NCI-H2196 (cell line): Measurements from ENCODE around the gene EPC2.

Experiments used
- DNase-seq: peaks from one replicate; lab custom pipeline; 2025; ENCODE audit not compliant: unreplicated experiment; lab: John Stamatoyannopoulos, UW

EPC2 gene

DNA sequence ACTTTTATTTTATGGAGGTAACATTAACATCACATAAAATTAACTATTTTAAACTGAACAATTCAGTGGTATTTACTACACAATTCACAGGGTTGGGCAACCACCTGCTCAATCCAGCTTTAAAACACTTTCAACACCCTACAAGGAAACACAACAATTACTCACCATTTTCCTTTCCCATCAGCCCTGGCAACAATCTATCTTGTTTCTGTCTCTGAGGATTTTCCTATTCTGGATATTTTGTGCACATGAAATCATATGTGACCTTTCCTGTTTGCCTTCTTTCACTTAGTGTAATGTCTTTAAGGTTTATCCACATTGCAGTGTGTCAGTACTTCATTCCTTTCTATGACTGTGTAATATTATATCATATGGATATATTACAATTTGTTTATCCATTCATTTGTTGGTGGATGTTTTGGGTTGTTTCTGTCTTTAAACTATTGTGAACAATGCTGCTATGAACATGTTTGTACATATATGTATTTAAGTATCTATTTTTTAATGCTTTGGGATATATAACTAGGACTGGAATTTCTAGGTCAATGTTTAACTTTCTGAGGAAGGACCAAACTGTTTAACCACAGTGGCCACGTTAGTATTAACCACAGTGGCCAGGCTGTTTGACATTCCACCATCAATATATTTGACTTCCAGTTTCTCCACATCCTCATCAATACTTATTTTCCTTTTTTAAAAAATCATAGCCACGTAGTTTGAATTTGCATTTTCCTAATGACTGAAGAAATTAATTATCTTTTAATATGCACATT is 158.1 kb downstream of the EPC2 start:
- no peak for DNase-seq

DNA sequence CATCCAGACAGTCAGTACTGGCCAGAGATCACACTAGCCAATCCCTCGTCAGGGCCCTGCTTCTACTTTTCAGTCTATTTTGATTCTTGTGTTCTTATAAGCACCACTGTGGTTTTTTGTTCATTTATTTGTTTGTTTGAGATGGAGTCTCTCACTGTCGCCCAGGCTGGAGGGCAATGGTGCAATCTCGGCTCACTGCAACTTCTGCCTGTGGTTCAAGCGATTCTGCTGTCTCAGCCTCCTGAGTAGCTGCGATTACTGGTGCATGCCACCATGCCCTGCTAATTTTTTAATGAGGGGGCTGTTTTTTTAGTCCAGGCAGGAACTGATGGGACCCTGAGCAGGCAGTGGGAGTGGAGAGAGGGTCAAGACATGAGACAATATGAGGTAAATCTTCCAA is 165.5 kb downstream of the EPC2 start:
- DNase-seq = no peak

DNA sequence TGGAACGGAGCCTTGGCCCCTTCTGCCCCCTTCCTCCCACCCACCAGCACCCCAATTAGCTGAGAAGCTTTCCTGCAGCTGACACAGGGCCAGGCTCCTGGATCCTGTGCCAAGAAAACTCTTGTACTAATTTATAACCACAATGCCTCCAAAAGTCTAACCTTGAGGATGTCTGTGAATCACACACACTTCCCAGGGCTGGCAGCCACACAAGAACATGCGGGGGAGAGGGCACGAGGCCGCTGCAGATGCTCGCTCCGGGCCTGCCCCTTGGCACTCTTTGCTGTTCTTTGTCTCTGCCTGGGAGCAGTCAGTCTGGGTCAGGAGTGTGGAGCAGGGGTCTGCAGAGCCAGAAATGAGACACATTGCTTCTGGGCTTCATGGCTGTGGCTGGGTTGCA is 167.8 kb downstream of the EPC2 start:
- DNase-seq = no peak

DNA sequence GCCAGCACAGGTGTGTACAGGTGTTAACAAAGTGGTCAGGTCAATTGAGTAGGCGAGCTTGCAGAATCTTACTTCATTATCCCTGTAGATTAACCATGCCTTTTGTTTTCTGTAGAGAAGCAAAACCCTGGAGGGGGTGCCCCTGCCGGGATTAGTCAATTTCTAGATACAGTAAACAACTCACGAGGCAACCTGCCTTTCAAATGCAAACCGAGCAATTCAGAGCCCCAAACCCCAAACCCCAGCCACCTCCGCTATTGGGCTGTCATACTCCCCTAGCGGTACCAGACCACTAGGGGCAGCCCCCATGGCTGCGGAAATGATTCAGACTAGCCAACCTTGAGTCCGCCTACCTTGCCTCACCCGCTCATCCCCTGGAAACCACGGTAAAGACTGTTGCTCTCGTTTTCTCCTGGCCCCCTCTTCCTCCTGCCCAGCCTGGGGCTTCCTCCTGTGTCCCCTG is 169.1 kb downstream of the EPC2 start:
- DNase-seq = no peak

DNA sequence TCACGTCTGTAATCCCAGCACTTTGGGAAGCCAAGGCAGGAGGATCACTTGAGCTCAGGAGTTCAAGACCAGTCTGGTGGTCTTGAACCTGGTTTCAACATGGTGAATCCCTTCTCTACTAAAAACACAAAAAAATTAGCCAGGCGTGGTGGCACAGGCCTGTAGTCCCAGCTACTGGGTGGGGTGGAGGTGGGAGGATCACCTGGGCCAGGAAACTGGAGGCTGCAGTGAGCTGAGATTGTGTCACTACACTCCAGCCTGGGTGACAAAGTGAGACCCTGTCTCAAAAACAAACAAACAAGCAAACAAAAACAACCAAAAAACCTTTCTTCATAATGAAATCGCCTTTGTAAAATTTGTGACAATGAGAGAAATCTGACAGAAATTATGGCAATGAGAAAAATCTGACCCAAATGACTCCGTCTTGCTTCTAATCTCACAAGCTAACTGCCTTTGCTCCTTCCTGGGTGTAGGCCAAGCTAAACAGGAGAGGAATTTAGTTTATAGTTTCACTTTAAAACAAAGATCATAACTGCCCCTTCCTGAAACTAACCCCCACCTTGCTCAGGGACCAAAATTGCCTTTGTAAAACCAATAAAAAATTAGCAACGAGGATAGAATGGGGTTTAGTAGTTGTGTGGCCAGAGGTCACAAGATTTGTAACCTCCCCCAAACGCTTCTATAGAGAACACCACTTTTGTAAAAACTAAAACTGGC is 169.8 kb downstream of the EPC2 start:
- DNase-seq = no peak

DNA sequence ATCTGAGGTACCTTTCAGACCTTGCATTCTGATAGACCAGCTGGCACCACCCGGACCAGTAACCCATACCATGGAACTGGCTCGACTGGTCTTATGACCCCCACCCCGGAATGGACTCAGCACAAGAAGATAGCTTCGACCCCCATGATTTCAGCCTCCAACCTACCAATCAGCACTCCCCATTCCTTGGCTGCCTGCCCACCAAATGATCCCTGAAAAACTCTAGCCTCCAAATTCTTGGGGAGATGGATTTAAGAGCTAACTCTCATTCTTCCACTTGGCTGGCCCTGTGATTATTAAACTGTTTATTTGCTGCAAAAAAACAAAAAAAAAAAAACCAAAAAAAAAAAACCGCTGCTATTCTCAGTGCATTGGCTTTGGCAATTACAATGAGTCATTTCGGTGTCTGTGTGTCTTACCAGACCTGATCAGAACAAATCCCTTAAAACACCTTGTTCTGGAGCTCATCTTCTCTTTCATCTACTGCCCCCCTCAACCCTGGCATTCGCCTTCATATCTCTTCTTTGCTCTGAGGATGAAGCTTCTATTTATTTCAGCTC is 170.4 kb downstream of the EPC2 start:
- no peak for DNase-seq

DNA sequence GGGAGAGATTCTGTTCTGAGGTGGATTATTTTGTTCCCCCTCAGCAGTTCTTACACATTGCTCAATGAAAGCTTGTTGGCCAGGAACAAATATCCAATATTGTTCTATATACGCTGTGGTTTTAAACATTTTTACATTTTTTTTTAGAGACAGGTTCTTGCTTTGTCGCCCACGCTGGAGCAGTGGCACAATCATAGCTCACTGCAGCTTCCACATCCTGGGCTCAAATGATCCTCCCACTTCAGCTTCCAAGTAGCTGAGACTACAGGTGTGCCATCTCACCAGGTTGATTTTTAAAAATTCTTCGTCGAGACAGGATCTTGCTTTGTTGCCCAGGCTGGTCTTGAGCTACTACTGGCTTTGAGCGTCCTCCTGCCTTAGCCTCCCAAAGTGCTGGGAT is 171.6 kb downstream of the EPC2 start:
- DNase-seq = no peak

DNA sequence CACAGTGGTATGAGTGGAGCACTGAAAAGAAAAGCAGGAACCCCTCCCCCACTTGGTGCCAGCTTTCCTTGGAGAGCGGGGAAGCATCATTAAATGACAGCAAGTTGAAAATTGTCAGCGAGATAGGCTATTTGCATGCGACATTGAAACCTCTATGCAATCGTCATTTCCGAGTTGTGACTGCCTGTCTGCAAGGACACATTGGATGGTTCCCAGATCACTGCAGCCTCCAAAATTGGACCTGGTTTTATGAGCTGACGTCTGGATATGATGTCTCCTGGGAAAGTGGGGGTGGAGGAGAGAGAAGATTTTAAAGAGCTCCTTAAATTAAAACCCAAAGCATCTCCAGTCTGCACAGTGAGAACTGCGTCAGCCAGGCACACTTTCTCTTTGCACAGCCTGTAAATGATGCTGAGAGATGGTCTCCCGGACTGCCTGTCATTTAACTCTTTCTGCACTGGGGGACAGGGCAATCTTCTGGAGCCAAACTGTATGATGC is 172.7 kb downstream of the EPC2 start:
- no peak for DNase-seq

DNA sequence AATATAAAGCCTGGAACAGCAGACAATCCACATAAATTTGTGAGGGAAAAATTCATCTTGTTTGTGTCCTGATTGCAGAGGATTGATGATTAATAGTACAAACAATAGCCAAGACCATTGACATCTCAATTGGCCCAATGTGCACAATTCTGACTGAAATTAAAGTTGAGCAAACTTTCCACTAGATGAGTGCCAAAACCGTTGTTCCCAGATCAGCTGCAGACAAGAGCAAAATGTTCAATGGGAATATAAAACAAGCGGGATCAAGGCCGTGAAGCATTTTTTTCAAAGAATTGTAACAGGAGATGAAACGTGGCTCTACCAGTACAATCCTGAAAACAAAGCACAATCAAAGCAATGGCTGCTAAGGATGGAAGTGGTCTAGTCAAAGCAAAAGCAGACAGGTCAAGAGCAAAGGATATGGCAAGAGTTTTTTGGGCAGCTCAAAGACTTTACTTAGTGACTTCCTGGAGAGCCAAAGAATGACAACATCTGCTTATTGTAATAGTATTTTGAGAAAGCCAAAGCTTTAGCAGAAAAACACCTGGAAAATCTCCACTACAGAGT is 174.6 kb downstream of the EPC2 start:
- DNase-seq = no peak

DNA sequence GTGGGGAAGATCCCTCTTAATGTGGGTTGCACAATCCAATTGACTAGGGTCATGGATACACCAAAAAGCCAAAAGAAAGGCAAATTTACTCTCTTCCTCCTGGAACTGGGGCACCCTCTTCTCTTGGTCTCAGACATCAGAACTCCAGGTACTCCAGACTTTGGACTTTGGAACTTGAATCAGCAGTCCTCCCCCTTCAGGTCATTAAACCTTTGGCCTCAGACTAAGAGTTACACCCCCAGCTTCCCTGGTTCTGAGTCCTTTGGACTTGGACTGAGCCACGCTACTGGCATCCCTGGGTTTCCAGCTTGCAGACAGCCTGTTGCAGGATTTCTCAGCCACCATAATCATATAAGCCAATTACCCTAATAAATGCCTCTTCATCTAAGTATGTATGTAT is 179.6 kb downstream of the EPC2 start:
- no peak for DNase-seq

DNA sequence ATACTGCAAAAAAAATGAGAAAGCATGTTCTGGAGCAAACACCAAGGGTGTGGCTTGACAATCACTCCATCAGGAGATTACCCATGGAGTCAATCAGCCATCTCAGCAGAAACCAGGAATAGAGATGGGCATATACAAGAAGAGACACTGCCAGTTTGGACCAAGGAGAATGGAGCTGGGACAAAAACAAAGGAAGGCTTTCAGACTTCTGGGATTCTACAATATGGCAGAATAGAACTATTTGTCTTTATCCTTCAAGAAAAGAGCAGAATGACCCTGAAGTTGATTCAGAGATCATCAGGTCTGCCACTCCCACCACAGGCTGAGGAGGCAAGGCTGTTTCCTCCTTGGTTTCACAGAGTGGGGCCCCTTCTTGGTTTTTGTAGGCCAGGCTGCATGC is 182.2 kb downstream of the EPC2 start:
- DNase-seq = no peak

DNA sequence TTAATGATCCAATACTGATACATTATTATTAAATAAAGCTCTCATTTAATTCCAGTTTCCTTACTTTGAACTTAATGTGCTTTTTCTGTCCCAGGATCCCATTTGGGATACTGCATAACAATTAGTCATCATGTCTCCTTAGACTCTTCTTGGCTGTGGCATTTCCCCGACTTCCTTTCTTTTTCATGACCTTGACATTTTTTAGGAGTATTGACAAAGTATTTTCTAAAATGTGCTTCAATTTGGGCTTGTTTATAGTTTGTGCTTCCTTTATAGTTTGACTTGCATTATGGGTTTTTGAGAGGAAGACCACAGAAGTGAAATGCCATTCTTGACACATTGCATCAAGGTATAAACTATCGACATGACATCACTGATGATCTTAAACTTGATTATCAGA is 184.4 kb downstream of the EPC2 start:
- no peak for DNase-seq

DNA sequence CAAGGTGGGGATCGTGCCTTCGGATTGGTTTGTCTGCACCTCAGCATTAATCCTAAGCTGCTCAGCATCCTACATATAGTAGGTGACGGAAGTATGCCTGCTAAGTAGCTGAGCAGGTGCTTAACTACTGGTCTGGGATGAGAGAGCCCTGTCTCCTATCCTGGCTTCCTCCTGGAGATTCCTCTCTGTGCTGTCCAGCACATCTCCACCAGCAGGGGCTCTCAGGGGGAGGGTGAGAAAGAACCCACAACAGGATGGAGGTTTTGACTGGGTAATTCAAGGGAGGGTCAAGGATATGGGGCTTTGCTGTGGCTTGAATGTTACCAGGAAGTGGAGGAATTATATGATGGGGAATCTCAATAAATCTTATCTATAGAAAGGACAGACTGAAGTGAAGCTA is 185.1 kb downstream of the EPC2 start:
- DNase-seq = no peak

DNA sequence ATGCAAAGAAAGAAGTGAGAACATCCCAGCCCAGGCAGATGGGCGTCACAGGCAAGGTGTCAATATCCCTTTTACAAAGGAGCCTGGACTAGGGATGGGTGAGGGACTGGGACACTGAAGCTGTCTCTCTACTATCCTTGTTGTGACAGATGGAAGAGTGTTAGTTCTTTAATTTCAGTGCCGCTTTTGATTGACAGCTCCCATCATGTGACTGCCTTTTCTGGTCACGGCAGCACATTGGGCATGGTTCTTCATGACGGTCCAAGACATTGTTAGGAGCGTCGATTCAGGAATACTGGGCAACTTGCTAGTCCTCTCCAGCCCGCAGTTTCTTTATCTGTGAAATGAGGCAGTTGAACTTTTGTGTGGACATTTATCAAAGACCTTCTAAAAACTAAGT is 188.1 kb downstream of the EPC2 start:
- no peak for DNase-seq
